ENCODE data around the gene PATJ. TPM values are rescaled to one million over a fixed set of nuclear protein-coding genes. Genes with fewer than 3 reads are reported as not detected.
A peak's percentile ranks its signal among the peaks of the same experiment; 100 is the strongest.

Gene PATJ
- polyA plus RNA-seq, 4 donors = 11.5 to 41.5 (median 16.2) TPM

DNA sequence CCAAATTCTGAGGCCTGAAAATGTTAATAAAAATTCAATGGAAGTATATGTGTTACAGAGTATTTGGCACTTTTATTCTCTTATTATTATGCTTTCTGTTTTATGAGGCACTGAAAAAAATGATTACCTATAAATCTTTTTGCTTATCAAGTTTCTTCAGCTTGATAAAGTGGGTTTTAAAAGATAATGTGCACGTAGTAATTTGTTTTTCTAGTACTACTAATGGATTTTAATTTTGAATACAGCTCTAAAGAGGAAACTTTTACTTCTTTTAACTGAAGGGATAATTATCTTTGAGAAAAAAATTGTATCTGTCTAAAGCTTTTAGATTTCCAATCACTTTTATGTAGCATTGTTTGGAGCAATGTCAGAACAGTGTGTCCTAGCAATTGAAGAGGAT, 241.0 kb downstream of the PATJ start:
- WGBS, 3 donors = 14 to 51% (median 31%) methylated on average over 1 of the region's 1 CpG
- Histone ChIP-seq H3K9me3 (ENCODE audit: control insufficient read depth in 2 of 2, insufficient read depth in 1 of 2, low read depth in 1 of 2, low read length in 1 of 2) (no peaks in the 10 kb centered on the region), H3K4me1 (ENCODE audit: control insufficient read depth in 3 of 3, insufficient read depth in 2 of 3, low read depth in 1 of 3, low read length in 2 of 3) (no peaks in the 10 kb centered on the region), H3K27me3 (ENCODE audit: control insufficient read depth in 3 of 3, insufficient read depth in 3 of 3, low read length in 3 of 3) (no peaks in the 10 kb centered on the region), H3K36me3 (ENCODE audit: control insufficient read depth in 3 of 3, insufficient read depth in 2 of 3, low read depth in 1 of 3, low read length in 3 of 3) (no peaks in the 10 kb centered on the region), H3K27ac (ENCODE audit: low read depth in 1 of 3, low read length in 2 of 3) (no peak overlapping the region), H3K4me3 (ENCODE audit: low read depth in 1 of 3, low read length in 3 of 3) (no peak overlapping the region)
- no peak for DNase-seq
- peak; percentile 39 for FAIRE-seq

DNA sequence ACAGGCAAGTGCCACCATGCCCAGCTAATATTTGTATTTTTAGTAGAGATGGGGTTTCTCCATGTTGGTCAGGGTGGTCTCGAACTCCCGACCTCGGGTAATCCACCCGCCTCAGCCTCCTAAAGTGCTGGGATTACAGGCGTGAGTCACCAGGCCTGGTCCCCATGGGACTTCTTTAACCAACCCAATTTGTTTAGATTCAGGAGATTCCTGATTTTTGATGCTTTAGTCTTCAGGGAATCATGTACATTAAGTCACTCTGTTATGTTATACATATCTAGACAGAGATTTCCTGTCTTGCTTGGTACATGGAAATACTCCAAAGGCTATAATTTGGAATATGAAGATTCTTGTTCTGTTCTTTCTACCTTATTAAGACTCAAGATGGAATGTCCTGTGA, 250.0 kb downstream of the PATJ start:
- DNase-seq (no peak), FAIRE-seq (no peak)
- Histone ChIP-seq H3K36me3 (ENCODE audit: control insufficient read depth in 3 of 3, insufficient read depth in 2 of 3, low read depth in 1 of 3, low read length in 3 of 3) (peaks cover 2 to 4% (median 3%) of the 10 kb centered on the region in 3 donors), H3K4me1 (ENCODE audit: control insufficient read depth in 3 of 3, insufficient read depth in 2 of 3, low read depth in 1 of 3, low read length in 2 of 3) (no peaks in the 10 kb centered on the region), H3K27me3 (ENCODE audit: control insufficient read depth in 3 of 3, insufficient read depth in 3 of 3, low read length in 3 of 3) (no peaks in the 10 kb centered on the region), H3K4me3 (ENCODE audit: low read depth in 1 of 3, low read length in 3 of 3) (no peak overlapping the region), H3K27ac (ENCODE audit: low read depth in 1 of 3, low read length in 2 of 3) (no peak overlapping the region), H3K9me3 (ENCODE audit: control insufficient read depth in 2 of 2, insufficient read depth in 1 of 2, low read depth in 1 of 2, low read length in 1 of 2) (no peaks in the 10 kb centered on the region)
- 93 to 98% (median 98%) methylated on average over 5 of the region's 5 CpGs for WGBS, 3 donors

DNA sequence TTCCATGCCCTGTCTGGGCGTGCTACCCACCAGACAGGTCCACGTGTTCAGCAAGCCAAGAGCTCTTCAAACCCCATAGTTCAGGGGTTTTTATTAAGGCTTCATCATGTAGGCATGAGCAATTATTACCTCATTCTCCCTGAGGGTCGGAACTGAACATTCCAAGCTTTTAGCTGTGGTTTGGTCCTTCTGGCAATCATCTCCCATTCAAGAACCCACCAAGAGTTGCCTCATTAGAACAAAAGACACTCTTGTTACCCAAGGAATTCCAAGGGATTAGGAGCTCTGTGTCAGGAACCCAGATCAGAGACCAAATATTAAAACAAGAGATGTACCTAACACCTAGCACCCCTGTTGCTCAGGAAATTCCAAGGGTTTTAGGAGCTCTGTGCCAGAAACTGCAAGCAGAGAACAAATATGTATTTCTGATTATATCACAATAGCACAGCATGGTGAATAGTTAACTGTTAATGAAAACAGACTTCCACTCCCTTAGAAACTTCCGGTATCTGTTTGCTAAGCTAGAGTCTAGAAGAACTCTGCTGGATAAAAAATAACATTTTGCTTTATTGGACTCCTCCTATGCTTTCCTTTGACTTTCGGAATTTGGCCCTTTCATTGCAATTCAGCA, 251.2 kb downstream of the PATJ start:
- no peak overlapping the region for H3K27ac ChIP-seq (ENCODE audit: low read depth in 1 of 3, low read length in 2 of 3)
- H3K36me3 ChIP-seq (ENCODE audit: control insufficient read depth in 3 of 3, insufficient read depth in 2 of 3, low read depth in 1 of 3, low read length in 3 of 3) = peaks cover 2 to 4% (median 3%) of the 10 kb centered on the region in 3 donors
- H3K4me3 ChIP-seq (ENCODE audit: low read depth in 1 of 3, low read length in 3 of 3) = no peak overlapping the region
- FAIRE-seq (no peak), DNase-seq (no peak)
- H3K27me3 ChIP-seq (ENCODE audit: control insufficient read depth in 3 of 3, insufficient read depth in 3 of 3, low read length in 3 of 3) = no peaks in the 10 kb centered on the region
- no peaks in the 10 kb centered on the region for H3K4me1 ChIP-seq (ENCODE audit: control insufficient read depth in 3 of 3, insufficient read depth in 2 of 3, low read depth in 1 of 3, low read length in 2 of 3)
- WGBS, 3 donors = 85 to 94% (median 88%) methylated on average over 5 of the region's 5 CpGs
- no peaks in the 10 kb centered on the region for H3K9me3 ChIP-seq (ENCODE audit: control insufficient read depth in 2 of 2, insufficient read depth in 1 of 2, low read depth in 1 of 2, low read length in 1 of 2)

DNA sequence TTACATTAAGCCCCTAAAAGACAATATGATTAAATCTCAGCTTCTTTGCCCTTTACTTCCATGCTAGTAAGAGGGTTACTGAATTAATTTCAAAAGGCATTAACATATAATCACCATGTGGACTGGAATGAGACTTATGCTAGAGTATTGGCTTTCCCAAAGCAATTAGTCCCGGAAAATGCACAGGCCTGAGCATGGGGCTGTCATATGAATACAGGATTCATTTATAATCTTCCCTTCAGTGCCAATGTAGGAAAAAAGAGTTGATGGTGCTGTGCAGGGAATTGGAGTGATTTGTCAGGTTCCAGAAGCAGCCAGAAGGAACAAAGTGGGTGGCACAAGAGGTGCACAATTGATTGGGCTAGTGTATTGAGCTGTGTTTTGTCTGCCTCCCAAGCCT, 253.4 kb downstream of the PATJ start:
- no peak for FAIRE-seq
- Histone ChIP-seq H3K9me3 (ENCODE audit: control insufficient read depth in 2 of 2, insufficient read depth in 1 of 2, low read depth in 1 of 2, low read length in 1 of 2) (no peaks in the 10 kb centered on the region), H3K4me3 (ENCODE audit: low read depth in 1 of 3, low read length in 3 of 3) (no peak overlapping the region), H3K27ac (ENCODE audit: low read depth in 1 of 3, low read length in 2 of 3) (no peak overlapping the region), H3K4me1 (ENCODE audit: control insufficient read depth in 3 of 3, insufficient read depth in 2 of 3, low read depth in 1 of 3, low read length in 2 of 3) (no peaks in the 10 kb centered on the region), H3K27me3 (ENCODE audit: control insufficient read depth in 3 of 3, insufficient read depth in 3 of 3, low read length in 3 of 3) (no peaks in the 10 kb centered on the region), H3K36me3 (ENCODE audit: control insufficient read depth in 3 of 3, insufficient read depth in 2 of 3, low read depth in 1 of 3, low read length in 3 of 3) (peaks cover 2 to 4% (median 3%) of the 10 kb centered on the region in 3 donors)
- 94 to 98% (median 95%) methylated on average over 1 of the region's 1 CpG for WGBS, 3 donors
- DNase-seq = no peak

DNA sequence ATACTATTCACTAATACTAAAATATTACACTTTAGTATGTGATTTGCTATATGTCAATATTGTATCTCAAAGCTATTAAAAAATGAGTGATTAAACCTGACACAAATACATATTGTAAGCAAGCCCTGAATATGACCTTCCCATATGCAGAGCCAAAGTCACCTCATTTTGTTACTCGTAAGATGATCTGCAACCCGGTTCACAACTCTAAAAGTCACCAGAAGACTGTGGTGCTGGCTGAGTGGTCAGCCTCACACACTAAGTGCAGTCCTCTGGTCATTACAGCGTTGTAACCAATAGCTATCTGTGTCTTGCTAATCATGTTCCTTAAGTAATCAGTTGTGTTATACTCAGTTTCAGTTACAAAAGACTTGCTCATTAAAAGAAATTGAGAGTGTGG, 254.8 kb downstream of the PATJ start:
- WGBS, 3 donors = 91 to 97% (median 95%) methylated on average over 3 of the region's 3 CpGs
- no peak overlapping the region for H3K4me3 ChIP-seq (ENCODE audit: low read depth in 1 of 3, low read length in 3 of 3)
- no peaks in the 10 kb centered on the region for H3K27me3 ChIP-seq (ENCODE audit: control insufficient read depth in 3 of 3, insufficient read depth in 3 of 3, low read length in 3 of 3)
- FAIRE-seq = no peak
- no peak for DNase-seq
- H3K27ac ChIP-seq (ENCODE audit: low read depth in 1 of 3, low read length in 2 of 3) = no peak overlapping the region
- H3K36me3 ChIP-seq (ENCODE audit: control insufficient read depth in 3 of 3, insufficient read depth in 2 of 3, low read depth in 1 of 3, low read length in 3 of 3) = peaks cover 2 to 6% (median 3%) of the 10 kb centered on the region in 3 donors
- no peaks in the 10 kb centered on the region for H3K9me3 ChIP-seq (ENCODE audit: control insufficient read depth in 2 of 2, insufficient read depth in 1 of 2, low read depth in 1 of 2, low read length in 1 of 2)
- no peaks in the 10 kb centered on the region for H3K4me1 ChIP-seq (ENCODE audit: control insufficient read depth in 3 of 3, insufficient read depth in 2 of 3, low read depth in 1 of 3, low read length in 2 of 3)

DNA sequence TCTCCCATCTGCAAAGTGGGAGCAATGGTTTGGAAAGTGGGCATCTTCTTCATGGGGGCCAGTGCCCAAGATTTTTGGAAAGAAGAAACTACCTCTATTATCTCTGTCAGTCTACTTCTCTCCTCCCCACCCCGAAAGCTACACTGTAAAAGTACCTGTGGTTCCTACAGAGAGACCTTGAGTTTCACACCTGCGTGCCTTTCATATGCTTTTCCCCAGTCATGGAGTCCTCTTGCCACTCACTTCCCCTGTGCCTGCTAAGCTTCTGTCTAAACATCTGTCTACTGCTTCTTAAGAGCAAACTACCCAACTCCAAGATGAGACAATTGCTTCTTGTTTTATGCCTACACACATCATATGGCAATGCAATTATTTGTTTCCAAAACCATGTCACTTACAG, 261.5 kb downstream of the PATJ start:
- Histone ChIP-seq H3K36me3 (ENCODE audit: control insufficient read depth in 3 of 3, insufficient read depth in 2 of 3, low read depth in 1 of 3, low read length in 3 of 3) (peaks cover 0 to 12% (median 0%) of the 10 kb centered on the region in 3 donors), H3K4me1 (ENCODE audit: control insufficient read depth in 3 of 3, insufficient read depth in 2 of 3, low read depth in 1 of 3, low read length in 2 of 3) (no peaks in the 10 kb centered on the region), H3K9me3 (ENCODE audit: control insufficient read depth in 2 of 2, insufficient read depth in 1 of 2, low read depth in 1 of 2, low read length in 1 of 2) (no peaks in the 10 kb centered on the region), H3K27me3 (ENCODE audit: control insufficient read depth in 3 of 3, insufficient read depth in 3 of 3, low read length in 3 of 3) (no peaks in the 10 kb centered on the region), H3K27ac (ENCODE audit: low read depth in 1 of 3, low read length in 2 of 3) (no peak overlapping the region), H3K4me3 (ENCODE audit: low read depth in 1 of 3, low read length in 3 of 3) (no peak overlapping the region)
- 88 to 100% (median 95%) methylated on average over 2 of the region's 2 CpGs for WGBS, 3 donors
- DNase-seq (no peak), FAIRE-seq (no peak)

DNA sequence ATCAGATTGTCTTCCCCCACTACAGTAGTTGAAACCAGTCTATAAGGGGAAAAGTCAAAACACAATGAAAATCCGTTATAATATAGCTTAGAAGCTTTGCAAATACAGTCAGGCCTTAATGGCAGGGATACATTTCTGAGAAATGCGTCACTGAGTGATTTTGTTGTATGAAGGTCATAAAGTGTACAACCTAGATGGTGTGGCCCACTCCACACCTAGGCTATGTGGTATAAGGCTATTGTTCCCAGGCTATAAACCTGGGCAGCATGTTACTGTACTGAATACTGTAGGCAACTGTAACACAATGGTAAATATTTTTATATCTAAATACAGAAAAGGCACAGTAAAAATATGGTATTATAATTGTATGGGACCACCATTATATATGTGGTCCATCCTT, 264.4 kb downstream of the PATJ start:
- Histone ChIP-seq H3K9me3 (ENCODE audit: control insufficient read depth in 2 of 2, insufficient read depth in 1 of 2, low read depth in 1 of 2, low read length in 1 of 2) (no peaks in the 10 kb centered on the region), H3K27ac (ENCODE audit: low read depth in 1 of 3, low read length in 2 of 3) (no peak overlapping the region), H3K36me3 (ENCODE audit: control insufficient read depth in 3 of 3, insufficient read depth in 2 of 3, low read depth in 1 of 3, low read length in 3 of 3) (peaks cover 0 to 12% (median 0%) of the 10 kb centered on the region in 3 donors), H3K4me1 (ENCODE audit: control insufficient read depth in 3 of 3, insufficient read depth in 2 of 3, low read depth in 1 of 3, low read length in 2 of 3) (no peaks in the 10 kb centered on the region), H3K27me3 (ENCODE audit: control insufficient read depth in 3 of 3, insufficient read depth in 3 of 3, low read length in 3 of 3) (no peaks in the 10 kb centered on the region), H3K4me3 (ENCODE audit: low read depth in 1 of 3, low read length in 3 of 3) (no peak overlapping the region)
- FAIRE-seq (no peak), DNase-seq (no peak)
- 68 to 94% (median 89%) methylated on average over 2 of the region's 2 CpGs for WGBS, 3 donors

DNA sequence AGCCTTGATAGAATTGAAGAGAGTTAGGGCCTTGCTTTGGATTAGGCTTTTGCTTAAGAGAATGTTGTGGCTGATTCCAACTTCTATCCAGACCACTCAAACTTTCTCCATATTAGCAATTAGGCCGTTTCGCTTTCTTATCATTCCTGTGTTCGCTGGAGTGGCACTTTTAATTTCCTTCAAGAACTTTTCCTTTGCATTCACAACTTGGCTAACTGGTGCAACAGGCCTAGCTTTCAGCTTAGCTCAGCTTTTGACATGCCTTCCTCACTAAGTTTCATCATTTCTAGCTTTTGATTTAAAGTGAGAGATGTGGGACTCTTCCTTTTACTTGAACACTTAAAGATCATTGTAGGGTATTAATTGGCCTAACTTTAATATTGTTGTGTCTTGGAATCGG, 268.7 kb downstream of the PATJ start:
- Histone ChIP-seq H3K36me3 (ENCODE audit: control insufficient read depth in 3 of 3, insufficient read depth in 2 of 3, low read depth in 1 of 3, low read length in 3 of 3) (peaks cover 0 to 12% (median 0%) of the 10 kb centered on the region in 3 donors), H3K4me1 (ENCODE audit: control insufficient read depth in 3 of 3, insufficient read depth in 2 of 3, low read depth in 1 of 3, low read length in 2 of 3) (no peaks in the 10 kb centered on the region), H3K27ac (ENCODE audit: low read depth in 1 of 3, low read length in 2 of 3) (no peak overlapping the region), H3K9me3 (ENCODE audit: control insufficient read depth in 2 of 2, insufficient read depth in 1 of 2, low read depth in 1 of 2, low read length in 1 of 2) (no peaks in the 10 kb centered on the region), H3K27me3 (ENCODE audit: control insufficient read depth in 3 of 3, insufficient read depth in 3 of 3, low read length in 3 of 3) (no peaks in the 10 kb centered on the region), H3K4me3 (ENCODE audit: low read depth in 1 of 3, low read length in 3 of 3) (no peak overlapping the region)
- no peak for FAIRE-seq
- no peak for DNase-seq
- WGBS, 3 donors = 78 to 94% (median 92%) methylated on average over 4 of the region's 4 CpGs

DNA sequence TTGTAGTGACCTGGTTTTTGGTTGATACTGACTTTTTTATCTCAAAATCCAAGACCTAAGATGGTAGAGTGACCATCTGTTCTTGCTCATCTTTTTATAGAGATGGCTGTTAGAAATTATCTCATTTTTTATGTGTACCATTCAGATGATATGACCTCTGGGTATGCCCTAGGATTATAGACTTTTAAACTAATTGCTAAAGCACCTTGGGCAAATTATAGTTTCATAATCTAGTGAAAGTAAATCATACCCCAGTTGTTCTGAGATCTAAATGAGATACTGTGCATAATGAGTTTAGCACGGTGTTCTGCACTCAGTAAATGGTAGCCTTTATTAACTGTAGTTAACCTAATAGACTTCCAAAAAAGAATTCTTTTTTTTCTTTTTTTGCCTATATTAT, 269.8 kb downstream of the PATJ start:
- FAIRE-seq (no peak), DNase-seq (no peak)
- Histone ChIP-seq H3K4me1 (ENCODE audit: control insufficient read depth in 3 of 3, insufficient read depth in 2 of 3, low read depth in 1 of 3, low read length in 2 of 3) (no peaks in the 10 kb centered on the region), H3K9me3 (ENCODE audit: control insufficient read depth in 2 of 2, insufficient read depth in 1 of 2, low read depth in 1 of 2, low read length in 1 of 2) (no peaks in the 10 kb centered on the region), H3K4me3 (ENCODE audit: low read depth in 1 of 3, low read length in 3 of 3) (no peak overlapping the region), H3K27ac (ENCODE audit: low read depth in 1 of 3, low read length in 2 of 3) (no peak overlapping the region), H3K27me3 (ENCODE audit: control insufficient read depth in 3 of 3, insufficient read depth in 3 of 3, low read length in 3 of 3) (no peaks in the 10 kb centered on the region), H3K36me3 (ENCODE audit: control insufficient read depth in 3 of 3, insufficient read depth in 2 of 3, low read depth in 1 of 3, low read length in 3 of 3) (peaks cover 0 to 10% (median 0%) of the 10 kb centered on the region in 3 donors)
- WGBS, 3 donors = 35 to 72% (median 68%) methylated on average over 1 of the region's 1 CpG
